ENCODE data around the gene NETO2.

DNA sequence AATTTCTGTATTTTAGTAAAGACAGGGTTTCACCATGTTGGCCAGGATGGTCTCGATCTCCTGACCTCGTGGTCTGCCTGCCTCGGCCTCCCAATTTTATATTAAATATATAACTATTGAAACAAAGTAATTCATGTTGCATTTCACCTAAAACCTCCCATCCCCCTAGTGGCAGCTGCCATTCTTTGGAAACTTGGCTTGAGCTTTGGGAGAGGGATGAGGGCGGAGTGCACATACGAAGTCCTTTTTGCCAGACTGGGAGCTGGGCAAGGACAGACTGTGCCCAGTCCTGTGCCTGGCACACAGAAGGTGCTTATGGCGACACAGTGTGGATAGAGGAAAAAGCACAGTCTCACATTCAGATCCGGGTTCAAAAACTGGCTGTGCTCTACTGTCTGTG lies 83.8 kb downstream of the NETO2 start:
- TF ChIP-seq CTCF (IDR thresholded peaks at IDR 0.05) = no peak
- no peak for TF ChIP-seq POLR2A (IDR thresholded peaks at IDR 0.05)
